ENCODE measurements around the gene RAB40AL.

DNA sequence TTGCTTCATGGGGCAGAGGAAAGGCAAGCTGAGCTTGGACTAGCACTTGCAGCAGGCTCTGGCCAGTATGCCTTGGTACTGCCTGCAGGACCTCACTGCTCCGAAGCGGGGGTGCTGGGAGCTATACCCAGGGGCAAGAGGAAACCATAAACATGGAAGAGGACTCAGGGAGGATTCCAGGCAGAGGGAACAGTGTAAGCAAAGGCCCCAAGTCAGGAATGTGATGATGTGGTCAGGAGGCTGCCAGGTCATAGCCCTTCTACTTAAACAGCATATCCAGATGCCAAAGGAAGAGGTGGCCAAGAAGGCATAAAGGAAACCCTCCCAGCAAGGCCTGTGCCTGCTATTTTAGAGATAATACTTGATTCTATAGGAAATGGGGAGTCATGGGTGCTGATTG, 31.1 kb downstream of the RAB40AL start:
- TF ChIP-seq POLR2A (IDR thresholded peaks at IDR 0.05): no peak
- TF ChIP-seq, protein P1, sequence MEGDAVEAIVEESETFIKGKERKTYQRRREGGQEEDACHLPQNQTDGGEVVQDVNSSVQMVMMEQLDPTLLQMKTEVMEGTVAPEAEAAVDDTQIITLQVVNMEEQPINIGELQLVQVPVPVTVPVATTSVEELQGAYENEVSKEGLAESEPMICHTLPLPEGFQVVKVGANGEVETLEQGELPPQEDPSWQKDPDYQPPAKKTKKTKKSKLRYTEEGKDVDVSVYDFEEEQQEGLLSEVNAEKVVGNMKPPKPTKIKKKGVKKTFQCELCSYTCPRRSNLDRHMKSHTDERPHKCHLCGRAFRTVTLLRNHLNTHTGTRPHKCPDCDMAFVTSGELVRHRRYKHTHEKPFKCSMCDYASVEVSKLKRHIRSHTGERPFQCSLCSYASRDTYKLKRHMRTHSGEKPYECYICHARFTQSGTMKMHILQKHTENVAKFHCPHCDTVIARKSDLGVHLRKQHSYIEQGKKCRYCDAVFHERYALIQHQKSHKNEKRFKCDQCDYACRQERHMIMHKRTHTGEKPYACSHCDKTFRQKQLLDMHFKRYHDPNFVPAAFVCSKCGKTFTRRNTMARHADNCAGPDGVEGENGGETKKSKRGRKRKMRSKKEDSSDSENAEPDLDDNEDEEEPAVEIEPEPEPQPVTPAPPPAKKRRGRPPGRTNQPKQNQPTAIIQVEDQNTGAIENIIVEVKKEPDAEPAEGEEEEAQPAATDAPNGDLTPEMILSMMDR (IDR thresholded peaks at IDR 0.05): no peak
- no peak for TF ChIP-seq POLR2AphosphoS5 (IDR thresholded peaks at IDR 0.05)
